HepG2 (cell line): Measurements from ENCODE around the gene ZNF644. TPM values are rescaled to one million over a fixed set of nuclear protein-coding genes. Genes with fewer than 3 reads are reported as not detected.
A peak's percentile ranks its signal among the peaks of the same experiment; 100 is the strongest.

Experiments used
- ATAC-seq: fragments of 200-7000 bp; cut with Tn5 transposase; 3 replicates; pipeline ENCODE4 v1.9.1; 2020; ENCODE audit warnings: mild to moderate bottlenecking, moderate library complexity
- BruUV-seq: library from RNA; stranded (reverse); fragments of 400-500 nt; replicated peaks from 2 replicates; lab custom pipeline; 2021; lab: Mats Ljungman, UMichigan
- CTCF ChIA-PET: fragments of 300-600 bp; formaldehyde crosslinking; extraction: SDS; loops from one replicate; lab custom pipeline; 2021; ENCODE audit warnings: low total read pairs, inconsistent platforms, low intra/inter-chr PET ratio; lab: Yijun Ruan, JAX
- POLR2A ChIA-PET: fragments of 350-600 bp; sonication (Branson Sonifier 250); formaldehyde crosslinking; loops from one replicate; lab custom pipeline; 2020; ENCODE audit warnings: antibody characterized with exemption, inconsistent platforms; lab: Yijun Ruan, JAX
- DNase-seq: peaks from one replicate; pipeline ENCODE4 v3.0.0-alpha.2; 2015; ENCODE audit warnings: low spot score
- FAIRE-seq: peaks from 3 replicates; lab custom pipeline; 2011; peaks lifted over from hg19 to GRCh38; lab: Jason Lieb, UNC
- H2AFZ ChIP-seq: one replicate; pipeline ENCODE4 v1.6.1; 2011; ENCODE audit warnings: low read length, inconsistent platforms
- H3K27ac ChIP-seq: fragments of 300-600 bp; 3 replicates; pipeline ENCODE4 v1.8.0; 2011; ENCODE audit warnings: mixed run types, mild to moderate bottlenecking, mixed read lengths, low read length, inconsistent platforms; ENCODE audit not compliant: insufficient read depth; ENCODE audit errors: extremely low read length
- H3K27me3 ChIP-seq, 2 experiments: fragments of 200-600 bp in 1 of 2; 2 replicates in 1 of 2; 3 replicates in 1 of 2; pipeline versions ENCODE4 v1.6.0 to v1.8.0; 2011; ENCODE audit warnings: low read length in 2 of 2, mild to moderate bottlenecking in 2 of 2, moderate library complexity in 2 of 2, inconsistent platforms in 1 of 2; ENCODE audit not compliant: insufficient read depth in 2 of 2, control insufficient read depth in 1 of 2
- H3K36me3 ChIP-seq, 2 experiments: fragments of 200-600 bp in 1 of 2; replicated peaks in 1 of 2; 2 replicates in 1 of 2; 3 replicates in 1 of 2; pipeline versions ENCODE4 v1.5.1 to v1.8.0; 2011; ENCODE audit warnings: low read length in 2 of 2, inconsistent platforms in 1 of 2; ENCODE audit not compliant: insufficient read depth in 2 of 2, control insufficient read depth in 1 of 2
- H3K4me1 ChIP-seq: 2 replicates; pipeline ENCODE4 v1.5.1; 2012; ENCODE audit warnings: low read length, inconsistent platforms; ENCODE audit not compliant: insufficient read depth
- H3K4me2 ChIP-seq: 2 replicates; pipeline ENCODE4 v1.6.0; 2011; ENCODE audit warnings: low read depth, low read length, inconsistent platforms
- H3K4me3 ChIP-seq, 3 experiments: fragments of 200-600 bp in 1 of 3; sonication (generic), shearing (Covaris generic) in 1 of 3; replicated peaks in 1 of 3; 2 replicates each; pipeline ENCODE4 v1.5.1; 2011 to 2016; ENCODE audit warnings: low read length in 3 of 3, inconsistent platforms in 2 of 3, low read depth in 2 of 3, mild to moderate bottlenecking in 2 of 3, control low read depth in 1 of 3, mixed read lengths in 1 of 3; ENCODE audit not compliant: insufficient read depth in 1 of 3
- H3K79me2 ChIP-seq: one replicate; pipeline ENCODE4 v1.6.1; 2011; ENCODE audit warnings: low read length, inconsistent platforms; ENCODE audit not compliant: insufficient read depth
- H3K9ac ChIP-seq: 2 replicates; pipeline ENCODE4 v1.6.0; 2011; ENCODE audit warnings: mild to moderate bottlenecking, low read depth, low read length, inconsistent platforms; ENCODE audit not compliant: insufficient read depth
- H3K9me3 ChIP-seq: 2 replicates; pipeline ENCODE4 v1.5.1; 2012; ENCODE audit warnings: mild to moderate bottlenecking, low read length
- H4K20me1 ChIP-seq: 2 replicates; pipeline ENCODE4 v1.6.0; 2011; ENCODE audit warnings: inconsistent platforms, mild to moderate bottlenecking, low read length, moderate library complexity; ENCODE audit not compliant: insufficient read depth
- JDP2 ChIP-seq: sonication (generic); formaldehyde crosslinking; IDR thresholded peaks from 2 replicates; pipeline ENCODE4 v1.8.1; 2022; ENCODE audit warnings: missing genetic modification reagents, borderline replicate concordance
- JUNB ChIP-seq: sonication (generic); formaldehyde crosslinking; IDR thresholded peaks from 2 replicates; pipeline ENCODE4 v1.8.0; 2022; ENCODE audit warnings: missing genetic modification reagents, mild to moderate bottlenecking, borderline replicate concordance
- RELA ChIP-seq: sonication (generic); formaldehyde crosslinking; IDR thresholded peaks from 2 replicates; pipeline ENCODE4 v1.4.0; 2020; ENCODE audit warnings: missing genetic modification reagents
- RFX3 ChIP-seq: IDR thresholded peaks from 2 replicates; pipeline ENCODE4 v1.6.1; 2016; ENCODE audit warnings: missing biosample characterization, missing genetic modification reagents
- RORA ChIP-seq: sonication (generic); formaldehyde crosslinking; IDR thresholded peaks from 2 replicates; pipeline ENCODE4 v1.5.0; 2020; ENCODE audit warnings: mild to moderate bottlenecking, missing genetic modification reagents, moderate library complexity
- SALL1 ChIP-seq: sonication (generic); formaldehyde crosslinking; IDR thresholded peaks from 2 replicates; pipeline ENCODE4 v1.8.0; 2022; ENCODE audit warnings: mild to moderate bottlenecking, missing genetic modification reagents
- ZMYM3 ChIP-seq: sonication (generic); formaldehyde crosslinking; IDR thresholded peaks from 2 replicates; pipeline ENCODE4 v1.5.1; 2020; ENCODE audit warnings: mild to moderate bottlenecking, missing genetic modification reagents
- ZNF224 ChIP-seq: sonication (generic); formaldehyde crosslinking; IDR thresholded peaks from 2 replicates; pipeline ENCODE4 v1.5.0; 2020; ENCODE audit warnings: mild to moderate bottlenecking, missing genetic modification reagents
- ZNF253 ChIP-seq: sonication (generic); formaldehyde crosslinking; IDR thresholded peaks from 2 replicates; pipeline ENCODE4 v1.8.0; 2022; ENCODE audit warnings: mild to moderate bottlenecking, missing genetic modification reagents, borderline replicate concordance
- ZNF7 ChIP-seq: IDR thresholded peaks from 2 replicates; pipeline ENCODE4 v1.6.1; 2016; ENCODE audit warnings: missing biosample characterization, missing genetic modification reagents
- ZNF75D ChIP-seq: sonication (generic); formaldehyde crosslinking; IDR thresholded peaks from 2 replicates; pipeline ENCODE4 v1.8.1; 2023; ENCODE audit warnings: missing genetic modification reagents, mild to moderate bottlenecking, borderline replicate concordance
- in situ Hi-C: cut with HindIII; loops from 2 replicates; pipeline ENCODE4 v1.10.0; 2017; ENCODE audit warnings: low pct_unique_long_range_greater_than_20kb; ENCODE audit not compliant: extremely low pct_ligation_motif_present
- intact Hi-C: fragments of 100-400 bp; cut with micrococcal nuclease; formaldehyde crosslinking; loops from one replicate; pipeline ENCODE4 v1.10.0; 2022; ENCODE audit not compliant: unreplicated experiment
- polyA plus RNA-seq, 8 experiments: library from polyadenylated mRNA; depleted of rRNA in 3 of 8; stranded (reverse) in 7 of 8; unstranded in 1 of 8; fragments of >200 nt; fragmentation: Illumina TruSeq in 4 of 8; extraction: Trizol in 4 of 8; gene quantifications; 2 replicates each; pipeline versions ENCODE4 v1.2.1 to v1.2.3, GENCODE V29; 2011 to 2016; ENCODE audit warnings: low read depth in 4 of 8, missing spikeins in 1 of 8, mixed read lengths in 1 of 8; ENCODE audit not compliant: insufficient read depth in 1 of 8
- total RNA-seq, 5 experiments: library from RNA; depleted of rRNA; stranded (reverse); fragments of >200 nt; fragmentation: Illumina TruSeq; extraction: Trizol; gene quantifications; 2 replicates each; pipeline ENCODE4 v1.2.3, GENCODE V29; 2016; ENCODE audit warnings: low read depth in 1 of 5
- TF ChIP-seq, protein P1 (sequence below): sonication (generic); formaldehyde crosslinking; IDR thresholded peaks from 2 replicates; pipeline ENCODE4 v1.5.0; 2020; ENCODE audit warnings: mild to moderate bottlenecking, missing genetic modification reagents
- TF ChIP-seq, protein P2 (sequence below), 2 experiments: sonication (generic) in 1 of 2; formaldehyde crosslinking in 1 of 2; IDR thresholded peaks; 2 replicates each; pipeline versions ENCODE4 v1.4.0 to v1.6.1; 2018 to 2020; ENCODE audit warnings: missing genetic modification reagents in 2 of 2, borderline replicate concordance in 1 of 2, low read depth in 1 of 2, mild to moderate bottlenecking in 1 of 2, missing biosample characterization in 1 of 2

ZNF644 gene
- total and polyA plus RNA-seq, 2 of the 13 experiments (the other 11 are each of a cell fraction or from before 2014, with no cell fraction given), result 17.7 to 51.7 TPM

DNA sequence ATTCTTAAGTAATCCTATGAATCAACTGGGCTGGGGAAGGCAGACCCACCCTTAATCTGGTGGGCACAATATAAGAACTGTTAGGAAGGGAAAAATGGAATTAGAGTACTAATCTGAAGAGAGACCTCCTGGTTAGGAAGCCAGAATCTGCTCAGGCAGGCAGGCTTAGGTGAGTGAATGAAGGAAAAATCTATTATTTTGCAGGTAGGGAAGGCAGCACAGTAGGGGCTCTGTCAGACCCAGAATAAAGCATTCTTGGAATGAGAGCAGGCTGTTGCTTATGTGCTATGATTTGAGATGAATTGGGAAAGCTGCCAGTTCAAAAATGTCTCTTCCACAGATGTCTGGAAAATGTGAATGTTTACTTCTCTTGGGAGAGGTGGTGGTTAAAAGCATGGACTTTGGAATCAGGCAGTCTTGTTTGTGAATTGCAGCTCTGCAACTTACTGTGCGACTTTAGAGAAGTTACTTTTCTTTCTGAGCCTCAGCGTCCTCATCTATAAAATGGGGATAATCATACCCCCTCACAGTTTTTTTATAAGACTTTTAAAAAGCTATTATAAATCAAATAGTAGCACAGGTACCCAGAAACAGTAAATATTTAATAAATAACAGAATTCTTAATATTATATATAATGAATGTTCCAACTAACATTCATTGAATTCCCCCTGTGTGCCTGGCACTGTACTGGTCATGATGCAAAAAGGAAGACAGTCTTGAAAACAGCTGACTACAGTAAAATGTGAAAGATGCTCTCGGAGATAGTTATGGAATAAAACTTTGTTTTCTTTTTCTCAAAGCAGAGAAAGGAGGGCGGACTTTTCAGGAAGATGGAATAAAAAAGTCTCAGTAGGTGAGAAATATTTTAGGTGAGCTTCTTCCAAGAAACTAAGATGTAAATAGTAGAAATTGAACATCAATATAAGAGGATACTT is 15.3 kb upstream of the ZNF644 start (continued):
- TF ChIP-seq, protein P1, sequence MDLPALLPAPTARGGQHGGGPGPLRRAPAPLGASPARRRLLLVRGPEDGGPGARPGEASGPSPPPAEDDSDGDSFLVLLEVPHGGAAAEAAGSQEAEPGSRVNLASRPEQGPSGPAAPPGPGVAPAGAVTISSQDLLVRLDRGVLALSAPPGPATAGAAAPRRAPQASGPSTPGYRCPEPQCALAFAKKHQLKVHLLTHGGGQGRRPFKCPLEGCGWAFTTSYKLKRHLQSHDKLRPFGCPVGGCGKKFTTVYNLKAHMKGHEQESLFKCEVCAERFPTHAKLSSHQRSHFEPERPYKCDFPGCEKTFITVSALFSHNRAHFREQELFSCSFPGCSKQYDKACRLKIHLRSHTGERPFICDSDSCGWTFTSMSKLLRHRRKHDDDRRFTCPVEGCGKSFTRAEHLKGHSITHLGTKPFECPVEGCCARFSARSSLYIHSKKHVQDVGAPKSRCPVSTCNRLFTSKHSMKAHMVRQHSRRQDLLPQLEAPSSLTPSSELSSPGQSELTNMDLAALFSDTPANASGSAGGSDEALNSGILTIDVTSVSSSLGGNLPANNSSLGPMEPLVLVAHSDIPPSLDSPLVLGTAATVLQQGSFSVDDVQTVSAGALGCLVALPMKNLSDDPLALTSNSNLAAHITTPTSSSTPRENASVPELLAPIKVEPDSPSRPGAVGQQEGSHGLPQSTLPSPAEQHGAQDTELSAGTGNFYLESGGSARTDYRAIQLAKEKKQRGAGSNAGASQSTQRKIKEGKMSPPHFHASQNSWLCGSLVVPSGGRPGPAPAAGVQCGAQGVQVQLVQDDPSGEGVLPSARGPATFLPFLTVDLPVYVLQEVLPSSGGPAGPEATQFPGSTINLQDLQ, result no peak
- 0 out of 2 replicates have a peak, but pooled peaks have one; percentile 12 for TF ChIP-seq SALL1 (CRISPR knock-in tag)
- no peak for TF ChIP-seq RELA (CRISPR knock-in tag)
- peak; percentile 83; the same call in 1 of the 2 replicates for TF ChIP-seq ZMYM3 (CRISPR knock-in tag)
- TF ChIP-seq JDP2 (CRISPR knock-in tag), result no peak
- TF ChIP-seq ZNF75D (CRISPR knock-in tag), result no peak
- TF ChIP-seq ZNF224 (CRISPR knock-in tag), result no peak
- TF ChIP-seq RFX3, result no peak

DNA sequence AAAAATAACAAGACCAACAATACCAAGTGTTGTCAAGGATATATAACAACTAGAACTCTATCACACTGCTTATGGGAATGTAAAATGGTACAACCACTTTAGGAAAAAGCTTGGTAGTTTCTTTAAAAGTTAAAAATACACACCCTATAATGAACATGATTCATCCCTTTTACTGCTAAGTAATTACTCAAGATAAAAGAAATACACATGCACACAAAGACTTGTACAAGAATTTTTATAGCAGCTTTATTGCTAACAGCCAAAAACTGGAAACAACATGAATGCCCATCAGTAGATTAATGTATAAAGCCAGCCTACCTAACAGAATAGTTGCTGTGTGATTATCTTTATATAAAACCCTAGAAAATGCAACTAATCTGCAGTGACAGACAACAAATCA is 10.5 kb upstream of the ZNF644 start:
- no peak overlapping the region for H3K9ac ChIP-seq
- FAIRE-seq (no peak), ATAC-seq (no peak), DNase-seq (no peak)
- peaks cover 34% of the 10 kb centered on the region for H3K4me1 ChIP-seq
- H3K9me3 ChIP-seq, result no peaks in the 10 kb centered on the region
- no peaks in the 10 kb centered on the region for H4K20me1 ChIP-seq
- 0 out of 5 replicates have a peak, but pooled peaks cover 0 to 1% of the 10 kb centered on the region in 2 experiments for H3K27me3 ChIP-seq
- intact Hi-C loops (no loop called here), in situ Hi-C loops (no loop called here)
- BruUV-seq, result no TSS peak
- H3K4me3 ChIP-seq, result no peak overlapping the region
- CTCF ChIA-PET, result no interaction called here
- no peak overlapping the region for H3K4me2 ChIP-seq
- H3K27ac ChIP-seq, result no peak overlapping the region
- TF ChIP-seq, protein P2, sequence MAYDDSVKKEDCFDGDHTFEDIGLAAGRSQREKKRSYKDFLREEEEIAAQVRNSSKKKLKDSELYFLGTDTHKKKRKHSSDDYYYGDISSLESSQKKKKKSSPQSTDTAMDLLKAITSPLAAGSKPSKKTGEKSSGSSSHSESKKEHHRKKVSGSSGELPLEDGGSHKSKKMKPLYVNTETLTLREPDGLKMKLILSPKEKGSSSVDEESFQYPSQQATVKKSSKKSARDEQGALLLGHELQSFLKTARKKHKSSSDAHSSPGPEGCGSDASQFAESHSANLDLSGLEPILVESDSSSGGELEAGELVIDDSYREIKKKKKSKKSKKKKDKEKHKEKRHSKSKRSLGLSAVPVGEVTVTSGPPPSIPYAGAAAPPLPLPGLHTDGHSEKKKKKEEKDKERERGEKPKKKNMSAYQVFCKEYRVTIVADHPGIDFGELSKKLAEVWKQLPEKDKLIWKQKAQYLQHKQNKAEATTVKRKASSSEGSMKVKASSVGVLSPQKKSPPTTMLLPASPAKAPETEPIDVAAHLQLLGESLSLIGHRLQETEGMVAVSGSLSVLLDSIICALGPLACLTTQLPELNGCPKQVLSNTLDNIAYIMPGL (CRISPR knock-in tag; IDR thresholded peaks at IDR 0.05; ENCODE audit: borderline replicate concordance in 1 of 2, low read depth in 1 of 2), result no peak
- no peak for TF ChIP-seq JUNB (CRISPR knock-in tag)
- TF ChIP-seq RORA (CRISPR knock-in tag), result no peak
- TF ChIP-seq ZNF253, result no peak
- peak; percentile 57; the same call in 1 of the 2 replicates for TF ChIP-seq ZNF7
- H3K36me3 ChIP-seq, result no peaks in the 10 kb centered on the region
- H2AFZ ChIP-seq, result no peak overlapping the region
- POLR2A ChIA-PET, result interaction anchor here (1.4 kb wide), 1 partner anchor 10 kb away, joined by 4 read pairs; the partner anchor contains the start of gene ZNF644
- no peaks in the 10 kb centered on the region for H3K79me2 ChIP-seq
